Measurements from ENCODE around the gene GAS5.
"Not testable (repeated sequence)": the region's sequence is repeated elsewhere in the genome, so short reads cannot be mapped to it uniquely, and the experiment has no call there.

GAS5 gene

DNA sequence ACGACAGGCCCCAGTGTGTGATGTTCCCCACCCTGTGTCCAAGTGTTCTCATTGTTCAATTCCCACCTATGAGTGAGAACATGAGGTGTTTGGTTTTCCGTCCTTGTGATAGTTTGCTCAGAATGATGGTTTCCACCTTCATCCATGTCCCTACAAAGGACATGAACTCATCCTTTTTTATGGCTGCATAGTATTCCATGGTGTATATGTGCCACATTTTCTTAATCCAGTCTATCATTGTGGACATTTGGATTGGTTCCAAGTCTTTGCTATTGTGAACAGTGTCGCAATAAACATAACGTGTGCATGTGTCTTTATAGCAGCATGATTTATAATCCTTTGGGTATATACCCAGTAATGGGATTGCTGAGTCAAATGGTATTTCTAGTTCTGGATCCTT is 13.3 kb upstream of the GAS5 start:
- not testable (repeated sequence) for H3K4me1 Mint-ChIP-seq, H3K27me3 Mint-ChIP-seq, DNase-seq, H3K27ac Mint-ChIP-seq, H3K4me3 Mint-ChIP-seq, H3K9me3 Mint-ChIP-seq, ATAC-seq

DNA sequence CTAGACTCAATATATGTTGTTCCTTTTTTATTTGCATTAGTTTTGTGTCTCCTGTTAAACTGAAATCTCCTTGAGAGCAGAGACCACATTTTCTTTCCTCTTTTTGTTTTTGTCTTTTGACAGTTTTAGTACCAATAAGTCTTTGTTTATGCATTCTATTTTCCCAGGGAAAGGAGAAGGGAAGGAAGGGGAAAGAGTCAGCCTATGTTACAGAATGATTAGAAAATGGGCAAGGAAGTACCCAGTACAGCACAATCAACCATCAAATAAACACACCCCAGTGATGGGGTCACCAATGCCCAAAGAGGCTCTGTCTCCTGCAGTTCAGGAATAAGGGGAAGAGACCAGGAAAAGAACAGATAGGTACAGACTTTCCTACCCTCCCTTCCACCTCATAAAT is 10.5 kb upstream of the GAS5 start:
- no peak overlapping the region for H3K27ac Mint-ChIP-seq

DNA sequence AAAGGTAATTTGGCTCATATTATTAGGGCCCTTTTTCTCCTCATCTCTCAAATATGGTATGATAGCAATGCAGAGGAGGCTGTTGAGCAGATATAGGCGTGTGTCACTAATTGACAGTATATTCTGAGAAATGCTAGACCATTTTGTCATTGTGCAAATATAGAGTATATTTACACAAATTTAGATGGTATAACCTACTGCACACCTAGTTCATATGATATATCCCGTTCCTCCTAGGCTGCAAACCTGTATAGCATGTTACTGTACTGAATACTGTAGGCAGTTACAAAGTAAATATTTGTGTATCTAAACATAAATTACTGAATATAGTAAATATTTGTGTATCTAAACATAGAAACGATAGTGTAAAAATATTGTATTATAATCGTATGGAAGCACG is 8.9 kb upstream of the GAS5 start:
- Mint-ChIP-seq H3K27me3 (no peaks in the 10 kb centered on the region), H3K27ac (no peak overlapping the region), H3K9me3 (no peaks in the 10 kb centered on the region), H3K4me1 (peaks cover 15% of the 10 kb centered on the region), H3K4me3 (no peak overlapping the region)
- ATAC-seq: no peak
- DNase-seq: no peak

More for the DNA sequence above, 10.5 kb upstream of the GAS5 start:
- no peak overlapping the region for H3K4me3 Mint-ChIP-seq
- no peak for ATAC-seq
- H3K9me3 Mint-ChIP-seq: no peaks in the 10 kb centered on the region
- H3K27me3 Mint-ChIP-seq: no peaks in the 10 kb centered on the region
- no peak for DNase-seq
- H3K4me1 Mint-ChIP-seq: peaks cover 4% of the 10 kb centered on the region

DNA sequence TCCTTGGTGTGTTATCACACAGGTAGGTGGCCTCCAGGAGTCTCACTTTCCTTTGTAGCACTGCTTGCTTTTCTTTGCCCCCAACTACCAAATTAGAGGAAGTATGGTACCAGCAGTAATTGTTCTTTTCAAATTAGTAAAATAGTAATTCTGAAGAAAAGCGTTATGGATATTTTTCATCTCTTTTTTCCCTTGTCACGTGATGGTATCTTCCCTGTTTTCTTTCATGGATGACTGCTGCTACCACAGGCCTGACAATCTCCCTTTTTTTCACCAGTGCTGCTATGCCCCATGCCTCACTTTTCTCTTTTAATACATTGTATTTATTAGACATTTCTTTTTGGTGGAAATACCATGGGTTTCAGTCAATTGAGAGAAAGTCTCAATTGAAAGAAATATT is 3.7 kb upstream of the GAS5 start:
- Mint-ChIP-seq H3K9me3 (no peaks in the 10 kb centered on the region), H3K4me1 (peaks cover 36% of the 10 kb centered on the region), H3K4me3 (peak overlapping the region in 1 of 2 donors; percentile 4), H3K27me3 (no peaks in the 10 kb centered on the region), H3K27ac (no peak overlapping the region)
- DNase-seq (no peak), ATAC-seq (no peak)

DNA sequence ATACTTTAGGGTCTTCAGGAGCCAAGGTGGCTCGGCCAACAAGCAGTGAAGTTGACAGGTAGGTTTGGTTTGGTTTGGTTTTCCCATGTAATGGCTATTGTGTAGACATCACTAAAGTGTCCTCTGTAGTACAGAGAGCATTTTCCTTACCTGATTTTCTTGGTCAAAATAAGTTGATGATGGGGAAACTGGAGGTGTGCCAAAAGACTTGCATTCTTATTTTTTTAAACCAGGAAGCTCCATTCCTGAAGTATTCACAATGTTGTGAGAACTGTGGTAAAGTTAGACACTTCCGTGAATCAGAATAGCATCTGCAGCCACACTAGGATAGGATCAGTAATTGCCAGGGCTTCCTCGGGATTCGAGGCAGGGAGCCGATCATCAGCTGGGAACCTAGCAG is 3.3 kb upstream of the GAS5 start:
- peak overlapping the region in 1 of 2 donors; percentile 89 for H3K27ac Mint-ChIP-seq
- H3K9me3 Mint-ChIP-seq: no peaks in the 10 kb centered on the region
- ATAC-seq: no peak
- no peak for DNase-seq
- peaks cover 36% of the 10 kb centered on the region for H3K4me1 Mint-ChIP-seq
- no peaks in the 10 kb centered on the region for H3K27me3 Mint-ChIP-seq
- H3K4me3 Mint-ChIP-seq: peak overlapping the region; percentile 41 to 93

DNA sequence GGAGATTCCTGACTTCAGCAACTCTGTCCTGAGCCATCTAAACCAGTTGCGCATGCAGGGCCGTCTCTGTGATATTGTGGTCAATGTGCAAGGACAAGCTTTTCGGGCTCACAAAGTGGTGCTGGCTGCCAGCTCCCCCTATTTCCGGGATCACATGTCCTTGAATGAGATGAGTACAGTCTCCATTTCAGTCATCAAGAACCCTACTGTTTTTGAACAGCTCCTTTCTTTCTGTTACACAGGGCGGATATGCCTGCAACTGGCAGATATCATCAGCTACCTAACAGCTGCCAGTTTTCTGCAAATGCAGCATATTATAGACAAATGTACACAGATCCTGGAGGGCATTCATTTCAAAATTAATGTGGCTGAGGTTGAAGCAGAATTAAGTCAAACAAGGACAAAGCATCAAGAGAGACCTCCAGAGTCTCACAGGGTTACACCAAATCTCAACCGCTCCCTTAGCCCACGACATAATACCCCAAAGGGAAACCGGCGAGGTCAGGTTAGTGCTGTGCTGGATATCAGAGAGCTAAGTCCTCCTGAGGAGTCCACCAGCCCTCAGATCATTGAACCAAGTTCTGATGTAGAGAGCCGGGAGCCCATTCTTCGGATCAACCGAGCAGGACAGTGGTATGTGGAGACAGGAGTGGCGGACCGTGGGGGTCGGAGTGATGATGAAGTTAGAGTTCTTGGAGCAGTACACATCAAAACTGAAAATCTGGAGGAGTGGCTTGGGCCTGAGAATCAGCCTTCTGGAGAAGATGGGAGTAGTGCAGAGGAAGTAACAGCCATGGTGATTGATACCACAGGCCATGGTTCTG is 2.7 kb upstream of the GAS5 start:
- H3K4me3 Mint-ChIP-seq: peak overlapping the region; percentile 41 to 93
- H3K9me3 Mint-ChIP-seq: no peaks in the 10 kb centered on the region
- peak overlapping the region; percentile 48 to 89 for H3K27ac Mint-ChIP-seq
- DNase-seq (peak in 1 of 2 donors; percentile 53), ATAC-seq (peak; percentile 4)
- no peaks in the 10 kb centered on the region for H3K27me3 Mint-ChIP-seq
- peaks cover 43% of the 10 kb centered on the region for H3K4me1 Mint-ChIP-seq

DNA sequence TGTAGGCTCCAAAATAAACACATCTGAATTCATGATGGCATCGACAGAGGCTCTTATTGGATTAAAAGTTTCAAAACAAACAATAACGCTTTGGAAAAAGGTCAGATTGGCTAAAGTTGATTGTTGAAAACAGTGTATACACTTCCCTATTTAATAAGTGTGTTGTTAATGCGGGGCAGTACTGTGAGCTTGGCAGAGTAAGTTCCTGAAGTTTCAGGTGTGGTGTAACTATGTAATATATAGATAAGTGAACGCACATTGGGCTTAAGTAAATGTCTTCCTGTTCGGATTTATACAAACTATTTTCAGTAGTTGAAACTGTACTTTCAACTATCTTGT is 1.2 kb upstream of the GAS5 start:
- Mint-ChIP-seq H3K4me1 (peaks cover 57% of the 10 kb centered on the region), H3K4me3 (peak overlapping the region; percentile 93 to 100), H3K9me3 (no peaks in the 10 kb centered on the region), H3K27me3 (no peaks in the 10 kb centered on the region), H3K27ac (peak overlapping the region; percentile 92 to 100)
- no peak for DNase-seq
- ATAC-seq: no peak

DNA sequence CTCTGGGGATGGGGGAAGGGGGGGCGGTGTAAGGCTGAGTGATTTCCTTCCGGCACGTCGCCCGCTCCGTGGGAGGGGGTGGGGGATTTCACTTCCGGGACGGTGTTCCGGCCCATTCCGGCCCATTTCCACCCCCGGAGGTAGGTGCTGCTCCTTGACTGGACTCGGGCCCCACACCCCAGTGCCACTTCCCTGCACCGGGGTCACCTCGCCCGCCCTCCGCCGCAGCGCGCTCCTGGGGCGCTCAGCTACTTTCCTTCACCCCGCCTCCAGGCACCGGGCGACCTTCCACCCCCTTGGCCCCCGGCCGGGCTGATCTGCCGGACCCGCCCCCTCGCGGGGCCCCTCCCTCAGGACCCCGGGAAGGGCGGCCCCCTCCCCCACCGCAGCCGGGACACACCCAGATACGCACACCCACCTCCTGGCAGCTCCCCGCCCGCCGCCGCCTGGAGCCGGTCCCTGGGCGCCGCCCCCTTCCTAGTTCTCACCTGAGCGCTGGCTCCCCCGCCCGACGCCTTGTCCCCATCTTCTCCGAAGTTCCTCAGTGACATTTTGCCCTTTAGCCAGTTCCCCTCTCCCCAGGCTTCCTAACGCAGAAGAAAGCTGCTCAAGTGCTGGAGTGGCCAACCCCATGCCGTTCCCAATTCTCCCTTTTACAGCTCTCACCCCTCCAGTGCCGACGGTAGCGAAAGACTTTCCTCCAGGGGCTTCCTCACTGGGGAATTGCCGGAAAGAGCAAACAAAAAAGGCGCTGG is 654 bp upstream of the GAS5 start, which contains the start of gene ZBTB37:
TSS of gene ZBTB37 (plus strand) at position 115 of the 755 bp plus-strand sequence. CDS start 1,846 bp downstream, outside the sequence.
- Mint-ChIP-seq H3K27me3 (no peaks in the 10 kb centered on the region), H3K27ac (peak within 1 kb of the TSS; percentile 98 to 100), H3K4me1 (peaks cover 61% of the 10 kb centered on the region), H3K9me3 (no peaks in the 10 kb centered on the region), H3K4me3 (peak within 1 kb of the TSS; percentile 93 to 100)
- ATAC-seq (peak; percentile 83), DNase-seq (peak; percentile 97)

DNA sequence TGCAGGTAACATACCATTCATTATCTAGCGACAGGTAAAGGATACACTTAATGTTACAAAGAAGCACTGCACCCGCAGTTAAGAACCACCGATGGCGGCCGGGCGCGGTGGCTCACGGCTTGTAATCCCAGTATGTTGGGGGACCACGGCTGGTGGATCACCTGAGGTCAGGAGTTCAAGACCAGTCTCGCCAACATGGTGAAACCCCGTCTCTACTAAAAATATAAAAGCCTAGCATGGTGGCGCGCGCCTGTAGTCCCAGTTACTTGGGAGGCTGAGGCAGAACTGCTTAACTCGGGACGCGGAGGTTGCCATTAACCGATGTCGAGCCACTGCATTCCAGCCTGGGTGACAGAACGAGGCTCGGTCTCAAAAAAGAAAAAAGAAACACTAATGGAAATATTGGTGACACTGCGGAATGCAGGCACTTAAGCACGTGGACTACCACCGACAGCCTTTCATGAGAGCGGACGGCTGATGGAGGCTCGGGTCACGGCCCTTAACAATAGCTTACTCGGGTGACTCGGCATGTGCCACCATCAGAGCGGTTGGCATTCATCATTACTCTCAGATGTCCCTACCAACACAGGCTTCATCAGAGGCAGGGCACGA is 542 bp downstream of the GAS5 start:
- Mint-ChIP-seq H3K9me3 (no peaks in the 10 kb centered on the region), H3K27ac (peak overlapping the region; percentile 98 to 100), H3K4me3 (peak overlapping the region; percentile 93 to 100), H3K27me3 (no peaks in the 10 kb centered on the region), H3K4me1 (peaks cover 61% of the 10 kb centered on the region)
- ATAC-seq (no peak), DNase-seq (no peak)

DNA sequence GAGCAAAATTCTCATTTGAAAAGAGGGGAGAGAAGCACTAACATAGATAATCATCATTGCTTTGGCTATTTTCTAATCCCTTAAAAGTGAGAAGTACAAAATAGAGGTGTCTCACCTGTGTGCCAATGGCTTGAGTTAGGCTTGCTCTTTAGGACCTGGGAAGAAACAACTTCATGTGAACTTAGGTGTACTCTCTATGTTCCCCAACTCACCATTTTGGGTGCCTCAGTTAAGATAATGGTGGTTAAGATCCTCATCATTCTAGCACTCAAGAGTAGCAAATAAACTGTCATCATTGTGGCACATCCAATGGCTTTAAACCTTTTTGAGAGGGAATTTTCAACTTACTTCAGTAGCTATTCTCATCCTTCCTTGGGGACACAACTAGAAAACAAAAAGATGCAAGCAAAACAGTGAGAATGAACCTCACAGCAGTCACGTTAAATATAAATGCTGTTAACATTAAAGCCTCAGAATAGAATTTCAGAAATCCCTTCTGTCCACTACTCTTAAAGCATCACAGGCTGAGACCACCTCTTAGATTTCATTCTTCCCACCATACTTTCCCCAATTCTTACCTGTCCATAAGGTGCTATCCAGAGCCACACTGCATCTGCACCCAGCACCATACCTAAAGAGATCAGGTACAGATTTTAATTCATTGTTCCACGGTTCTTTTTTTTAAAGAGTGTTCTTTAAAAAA is 1.2 kb downstream of the GAS5 start:
- no peaks in the 10 kb centered on the region for H3K27me3 Mint-ChIP-seq

DNA sequence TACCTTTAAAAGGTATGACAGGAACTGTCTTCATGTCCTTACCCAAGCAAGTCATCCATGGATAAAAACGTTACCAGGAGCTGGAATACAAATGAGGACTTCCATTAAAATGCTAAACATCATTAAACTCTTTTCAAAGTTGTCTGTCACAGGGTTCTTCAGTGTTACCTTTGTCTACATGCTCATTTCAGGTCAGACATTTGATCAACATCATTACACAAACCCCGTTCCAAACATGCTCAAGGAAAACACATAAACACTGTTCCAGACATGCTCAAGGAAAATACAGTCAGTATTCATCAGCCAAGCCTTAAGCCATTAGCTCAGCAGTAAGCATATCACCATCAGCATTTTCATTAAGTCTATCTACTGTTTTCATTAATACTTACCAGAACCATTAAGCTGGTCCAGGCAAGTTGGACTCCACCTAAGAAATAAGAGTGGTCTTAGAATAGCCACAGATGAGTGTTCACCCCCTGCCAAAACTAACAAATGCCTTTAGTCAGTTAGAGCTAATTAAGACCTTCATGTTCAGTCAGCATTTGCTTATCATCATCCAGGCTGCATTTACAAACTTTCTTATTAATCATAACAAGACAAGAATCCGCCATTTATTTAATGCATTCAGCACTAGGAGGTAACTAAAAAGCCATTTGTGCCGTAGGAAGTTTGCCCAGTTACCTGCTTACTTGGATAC is 2.2 kb downstream of the GAS5 start:
- H3K9me3 Mint-ChIP-seq: no peaks in the 10 kb centered on the region
- peak overlapping the region; percentile 93 to 100 for H3K4me3 Mint-ChIP-seq
- H3K4me1 Mint-ChIP-seq: peaks cover 46% of the 10 kb centered on the region
- DNase-seq (no peak), ATAC-seq (no peak)
- H3K27me3 Mint-ChIP-seq: no peaks in the 10 kb centered on the region
- H3K27ac Mint-ChIP-seq: peak overlapping the region; percentile 98 to 100

More for the DNA sequence above, 1.2 kb downstream of the GAS5 start:
- DNase-seq (no peak), ATAC-seq (no peak)
- no peaks in the 10 kb centered on the region for H3K9me3 Mint-ChIP-seq
- H3K27ac Mint-ChIP-seq: peak overlapping the region; percentile 98 to 100
- peak overlapping the region; percentile 93 to 100 for H3K4me3 Mint-ChIP-seq
- H3K4me1 Mint-ChIP-seq: peaks cover 55% of the 10 kb centered on the region

DNA sequence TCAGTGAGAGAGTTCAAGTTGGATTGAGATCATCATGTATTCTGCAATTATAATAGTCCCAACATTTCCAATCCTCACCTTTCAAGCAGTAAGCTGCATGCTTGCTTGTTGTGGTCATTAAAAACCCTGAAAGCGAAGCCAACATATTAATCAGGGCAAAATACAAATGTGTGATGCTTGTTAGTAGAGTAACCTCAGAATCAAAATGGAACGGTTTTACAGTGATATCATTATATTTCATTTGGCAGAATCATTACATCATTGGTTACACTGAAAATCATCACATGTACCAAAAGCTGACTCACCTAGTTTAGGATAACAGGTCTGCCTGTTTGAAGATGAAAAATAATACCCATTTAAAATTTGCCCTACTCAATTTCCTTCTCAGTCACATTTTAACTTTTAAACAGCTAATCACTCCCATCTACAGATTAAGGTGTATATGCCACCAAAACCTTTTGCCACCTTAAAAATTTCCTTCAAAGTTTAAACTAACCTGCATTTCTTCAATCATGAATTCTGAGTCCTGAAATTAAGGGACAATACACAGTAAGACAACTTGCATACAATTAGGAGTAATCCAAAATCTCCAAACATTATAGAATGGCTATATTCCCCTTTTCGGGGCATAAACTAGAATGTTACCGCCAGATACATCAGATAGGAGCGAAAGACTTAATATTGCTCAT is 3.5 kb downstream of the GAS5 start:
- H3K27me3 Mint-ChIP-seq: no peaks in the 10 kb centered on the region
- ATAC-seq (no peak), DNase-seq (no peak)
- no peaks in the 10 kb centered on the region for H3K9me3 Mint-ChIP-seq
- peak overlapping the region; percentile 82 to 85 for H3K27ac Mint-ChIP-seq
- peaks cover 41% of the 10 kb centered on the region for H3K4me1 Mint-ChIP-seq
- H3K4me3 Mint-ChIP-seq: peak overlapping the region; percentile 93 to 100

DNA sequence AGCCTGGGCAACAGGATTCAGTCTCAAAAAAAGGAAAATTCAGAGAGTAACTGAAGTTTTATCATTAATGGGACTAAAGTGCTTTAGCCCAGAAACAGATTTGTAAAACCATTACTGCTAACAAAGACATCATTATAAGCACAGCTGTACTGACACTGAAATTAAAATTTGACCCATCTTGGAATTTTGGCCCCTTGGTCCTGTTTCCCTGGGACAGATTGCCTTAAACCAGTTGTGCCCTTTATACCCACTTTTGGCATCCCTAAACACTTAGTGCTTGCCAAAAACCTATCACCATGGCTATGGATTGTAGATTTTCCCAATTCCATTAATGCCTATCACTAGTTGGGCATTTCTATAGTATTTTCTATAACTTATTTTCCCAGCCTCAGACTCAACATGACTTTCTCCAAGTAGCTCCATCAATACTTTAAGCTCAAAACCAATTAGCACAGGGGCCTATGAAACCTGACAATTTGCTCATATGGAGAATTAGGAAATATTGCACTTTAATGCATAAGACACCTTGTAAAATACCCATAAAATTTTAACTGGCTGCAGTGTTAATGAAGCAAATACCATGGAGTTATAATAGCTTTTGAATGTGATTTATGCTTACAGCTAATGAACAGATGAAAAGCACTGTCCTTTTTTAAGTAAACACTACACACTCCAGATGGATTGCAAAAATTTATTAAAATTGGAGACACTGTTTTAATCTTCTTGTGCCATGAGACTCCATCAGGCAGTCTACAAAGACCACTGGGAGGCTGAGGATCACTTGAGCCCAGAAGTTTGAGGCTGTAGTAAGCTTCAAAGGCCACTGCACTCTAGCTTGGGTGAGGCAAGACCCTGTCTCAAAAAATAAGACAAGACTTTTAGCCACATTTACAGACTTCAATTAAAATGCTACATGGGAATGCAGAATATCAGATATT is 4.3 kb downstream of the GAS5 start:
- DNase-seq (no peak), ATAC-seq (no peak)
- no peaks in the 10 kb centered on the region for H3K27me3 Mint-ChIP-seq
- no peaks in the 10 kb centered on the region for H3K9me3 Mint-ChIP-seq
- H3K4me3 Mint-ChIP-seq: peak overlapping the region; percentile 93 to 100
- H3K4me1 Mint-ChIP-seq: peaks cover 41% of the 10 kb centered on the region
- peak overlapping the region; percentile 82 to 85 for H3K27ac Mint-ChIP-seq

All from stimulated activated naive CD8-positive, alpha-beta T cell treated with anti-CD3 and anti-CD28 coated beads, Interleukin-15, amount 100 ng/mL, for 72 hours (primary cell).